Measurements from ENCODE around the gene SLC17A2. TPM values are rescaled to one million over a fixed set of nuclear protein-coding genes. Genes with fewer than 3 reads are reported as not detected.

SLC17A2 gene
- total and polyA plus RNA-seq, 2 donors (not counting 1 experiment from before 2014, with no cell fraction given), result not detected

DNA sequence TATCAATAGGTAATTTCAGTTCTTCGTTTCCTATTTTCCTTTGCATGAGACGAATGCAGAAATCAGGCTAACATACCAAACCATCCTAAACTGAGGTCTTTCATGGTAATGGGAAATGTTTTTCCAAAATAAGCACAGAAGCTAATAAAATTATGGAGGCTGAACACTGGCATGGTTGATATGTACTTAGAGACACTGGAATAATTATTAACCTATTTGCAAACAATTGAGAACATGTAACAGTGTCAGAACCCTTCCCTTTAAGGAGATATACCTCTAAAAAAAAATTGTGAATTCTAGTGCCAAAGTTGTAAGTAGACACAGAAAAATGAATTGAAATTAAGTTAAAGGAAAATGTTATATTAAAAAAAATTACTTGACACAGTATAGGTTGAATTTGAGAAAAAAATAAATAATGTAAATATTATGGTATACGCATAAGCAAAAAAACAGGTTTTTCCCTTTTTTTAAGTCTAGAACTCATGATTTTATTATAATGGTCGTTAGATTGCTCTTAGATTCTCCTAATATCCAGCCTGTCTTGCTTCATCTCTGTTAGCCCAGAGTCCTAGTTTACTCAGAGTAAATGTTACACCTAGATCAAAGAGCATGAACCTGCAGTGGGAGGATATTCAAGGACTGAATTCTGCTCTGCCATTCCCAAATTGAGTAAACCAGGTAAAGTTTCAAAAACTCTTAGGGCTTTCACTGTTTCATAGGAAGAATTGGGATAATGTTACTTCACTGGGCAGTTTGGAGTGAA, 1.7 kb downstream of the SLC17A2 start:
- Histone ChIP-seq H3K4me3 (ENCODE audit: control extremely low read depth in 1 of 5, extremely low read depth in 1 of 5, insufficient read depth in 1 of 5, low read depth in 2 of 5, low read length in 4 of 5) (no peak overlapping the region), H3K27ac (ENCODE audit: low read length in 2 of 2) (no peak overlapping the region), H3K36me3 (replicated peaks in 1 of 2; ENCODE audit: control extremely low read depth in 1 of 2, control insufficient read depth in 1 of 2, extremely low read depth in 1 of 2, insufficient read depth in 2 of 2, low read length in 1 of 2) (no peaks in the 10 kb centered on the region), H2AFZ (ENCODE audit: insufficient read depth, low read depth, low read length, poor library complexity, severe bottlenecking) (no peak overlapping the region), H3K79me2 (ENCODE audit: control insufficient read depth, insufficient read depth, low read length) (no peaks in the 10 kb centered on the region), H3K27me3 (replicated peaks in 1 of 4; ENCODE audit: control extremely low read depth in 1 of 4, control insufficient read depth in 3 of 4, insufficient read depth in 4 of 4, low read length in 3 of 4) (no peaks in the 10 kb centered on the region), H3K4me2 (replicated peaks; ENCODE audit: low read depth, low read length, poor library complexity, severe bottlenecking) (no peak overlapping the region), H3K4me1 (ENCODE audit: control insufficient read depth in 2 of 2, insufficient read depth in 2 of 2, low read length in 2 of 2) (no peaks in the 10 kb centered on the region), H3K9ac (ENCODE audit: low read length) (no peak overlapping the region), H3K9me3 (ENCODE audit: control extremely low read depth in 1 of 3, control insufficient read depth in 2 of 3, insufficient read depth in 1 of 3, low read length in 2 of 3) (no peaks in the 10 kb centered on the region), H4K20me1 (ENCODE audit: control insufficient read depth, insufficient read depth, low read length, poor library complexity, severe bottlenecking) (no peaks in the 10 kb centered on the region)
- DNase-seq (no peak), ATAC-seq (ENCODE audit: low read depth) (no peak)
- intact Hi-C loops (cut with micrococcal nuclease), result no loop called here
- H3K27me3 Mint-ChIP-seq, result peaks cover 11% of the 10 kb centered on the region
- ChIA-PET POLR2A (no interaction called here), CTCF (no interaction called here)
- TF ChIP-seq EZH2 (IDR thresholded peaks at IDR 0.05; ENCODE audit: borderline replicate concordance, insufficient read depth, low read depth, low read length, poor library complexity, severe bottlenecking), result no peak
- TF ChIP-seq, protein P1, sequence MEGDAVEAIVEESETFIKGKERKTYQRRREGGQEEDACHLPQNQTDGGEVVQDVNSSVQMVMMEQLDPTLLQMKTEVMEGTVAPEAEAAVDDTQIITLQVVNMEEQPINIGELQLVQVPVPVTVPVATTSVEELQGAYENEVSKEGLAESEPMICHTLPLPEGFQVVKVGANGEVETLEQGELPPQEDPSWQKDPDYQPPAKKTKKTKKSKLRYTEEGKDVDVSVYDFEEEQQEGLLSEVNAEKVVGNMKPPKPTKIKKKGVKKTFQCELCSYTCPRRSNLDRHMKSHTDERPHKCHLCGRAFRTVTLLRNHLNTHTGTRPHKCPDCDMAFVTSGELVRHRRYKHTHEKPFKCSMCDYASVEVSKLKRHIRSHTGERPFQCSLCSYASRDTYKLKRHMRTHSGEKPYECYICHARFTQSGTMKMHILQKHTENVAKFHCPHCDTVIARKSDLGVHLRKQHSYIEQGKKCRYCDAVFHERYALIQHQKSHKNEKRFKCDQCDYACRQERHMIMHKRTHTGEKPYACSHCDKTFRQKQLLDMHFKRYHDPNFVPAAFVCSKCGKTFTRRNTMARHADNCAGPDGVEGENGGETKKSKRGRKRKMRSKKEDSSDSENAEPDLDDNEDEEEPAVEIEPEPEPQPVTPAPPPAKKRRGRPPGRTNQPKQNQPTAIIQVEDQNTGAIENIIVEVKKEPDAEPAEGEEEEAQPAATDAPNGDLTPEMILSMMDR (IDR thresholded peaks at IDR 0.05), result no peak
- WGBS (ENCODE audit: insufficient coverage), result no CpG with 5 or more reads among the region's 4 CpGs
- H3K4me1 Mint-ChIP-seq, result no peaks in the 10 kb centered on the region
- H3K9me3 Mint-ChIP-seq (ENCODE audit: insufficient read depth), result no peaks in the 10 kb centered on the region
- H3K27ac Mint-ChIP-seq, result no peak overlapping the region
- H3K4me3 Mint-ChIP-seq, result no peak overlapping the region

GRCh38 chr6:25927756-25928216, 2.7 kb downstream of the SLC17A2 start:
- Histone ChIP-seq H3K27ac (ENCODE audit: low read length in 2 of 2) (no peak overlapping the region), H3K4me2 (replicated peaks; ENCODE audit: low read depth, low read length, poor library complexity, severe bottlenecking) (no peak overlapping the region), H3K4me1 (ENCODE audit: control insufficient read depth in 2 of 2, insufficient read depth in 2 of 2, low read length in 2 of 2) (no peaks in the 10 kb centered on the region), H2AFZ (ENCODE audit: insufficient read depth, low read depth, low read length, poor library complexity, severe bottlenecking) (no peak overlapping the region), H4K20me1 (ENCODE audit: control insufficient read depth, insufficient read depth, low read length, poor library complexity, severe bottlenecking) (no peaks in the 10 kb centered on the region), H3K36me3 (replicated peaks in 1 of 2; ENCODE audit: control extremely low read depth in 1 of 2, control insufficient read depth in 1 of 2, extremely low read depth in 1 of 2, insufficient read depth in 2 of 2, low read length in 1 of 2) (no peaks in the 10 kb centered on the region), H3K4me3 (ENCODE audit: control extremely low read depth in 1 of 5, extremely low read depth in 1 of 5, insufficient read depth in 1 of 5, low read depth in 2 of 5, low read length in 4 of 5) (no peak overlapping the region), H3K9me3 (ENCODE audit: control extremely low read depth in 1 of 3, control insufficient read depth in 2 of 3, insufficient read depth in 1 of 3, low read length in 2 of 3) (no peaks in the 10 kb centered on the region), H3K9ac (ENCODE audit: low read length) (no peak overlapping the region), H3K27me3 (replicated peaks in 1 of 4; ENCODE audit: control extremely low read depth in 1 of 4, control insufficient read depth in 3 of 4, insufficient read depth in 4 of 4, low read length in 3 of 4) (no peaks in the 10 kb centered on the region), H3K79me2 (ENCODE audit: control insufficient read depth, insufficient read depth, low read length) (no peaks in the 10 kb centered on the region)
- H3K4me3 Mint-ChIP-seq, result no peak overlapping the region
- 50% methylated on average over 1 of the region's 2 CpGs for WGBS (ENCODE audit: insufficient coverage)
- H3K4me1 Mint-ChIP-seq, result no peaks in the 10 kb centered on the region
- peaks cover 6% of the 10 kb centered on the region for H3K27me3 Mint-ChIP-seq
- intact Hi-C loops (cut with micrococcal nuclease), result no loop called here
- TF ChIP-seq, protein P1 (IDR thresholded peaks at IDR 0.05), result no peak
- no peak for TF ChIP-seq EZH2 (IDR thresholded peaks at IDR 0.05; ENCODE audit: borderline replicate concordance, insufficient read depth, low read depth, low read length, poor library complexity, severe bottlenecking)
- ChIA-PET CTCF (interaction anchor here (0.6 kb wide), 1 partner anchor 31 kb away, joined by 3 read pairs; no protein-coding TSS in a partner anchor), POLR2A (no interaction called here)
- ATAC-seq (ENCODE audit: low read depth) (no peak), DNase-seq (no peak)
- no peak overlapping the region for H3K27ac Mint-ChIP-seq
- no peaks in the 10 kb centered on the region for H3K9me3 Mint-ChIP-seq (ENCODE audit: insufficient read depth)
